Measurements from ENCODE around the gene TMC7.

DNA sequence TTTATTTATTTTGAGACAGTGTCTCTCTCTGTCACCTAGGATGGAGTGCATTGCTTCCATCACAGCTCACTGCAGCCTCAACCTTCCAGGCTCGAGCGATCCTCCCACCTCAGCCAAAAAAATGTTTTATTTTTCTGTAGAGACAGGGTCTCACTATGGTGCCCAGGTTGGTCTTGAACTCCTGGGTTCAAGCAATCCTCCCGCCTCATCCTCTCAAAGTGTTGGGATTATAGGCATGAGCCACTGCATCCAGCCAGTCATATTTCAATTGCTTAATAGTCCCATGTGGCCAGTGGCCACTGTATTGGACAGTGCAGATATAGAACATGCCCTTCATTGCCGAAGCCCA lies 15.3 kb downstream of the TMC7 start:
- TF ChIP-seq, protein P1, sequence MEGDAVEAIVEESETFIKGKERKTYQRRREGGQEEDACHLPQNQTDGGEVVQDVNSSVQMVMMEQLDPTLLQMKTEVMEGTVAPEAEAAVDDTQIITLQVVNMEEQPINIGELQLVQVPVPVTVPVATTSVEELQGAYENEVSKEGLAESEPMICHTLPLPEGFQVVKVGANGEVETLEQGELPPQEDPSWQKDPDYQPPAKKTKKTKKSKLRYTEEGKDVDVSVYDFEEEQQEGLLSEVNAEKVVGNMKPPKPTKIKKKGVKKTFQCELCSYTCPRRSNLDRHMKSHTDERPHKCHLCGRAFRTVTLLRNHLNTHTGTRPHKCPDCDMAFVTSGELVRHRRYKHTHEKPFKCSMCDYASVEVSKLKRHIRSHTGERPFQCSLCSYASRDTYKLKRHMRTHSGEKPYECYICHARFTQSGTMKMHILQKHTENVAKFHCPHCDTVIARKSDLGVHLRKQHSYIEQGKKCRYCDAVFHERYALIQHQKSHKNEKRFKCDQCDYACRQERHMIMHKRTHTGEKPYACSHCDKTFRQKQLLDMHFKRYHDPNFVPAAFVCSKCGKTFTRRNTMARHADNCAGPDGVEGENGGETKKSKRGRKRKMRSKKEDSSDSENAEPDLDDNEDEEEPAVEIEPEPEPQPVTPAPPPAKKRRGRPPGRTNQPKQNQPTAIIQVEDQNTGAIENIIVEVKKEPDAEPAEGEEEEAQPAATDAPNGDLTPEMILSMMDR (conservative IDR thresholded peaks at IDR 0.05 in 1 of 2, IDR thresholded peaks at IDR 0.05 in 1 of 2; ENCODE audit: low read depth in 1 of 2, low read length in 2 of 2): no peak
- no peak for TF ChIP-seq EZH2 (IDR thresholded peaks at IDR 0.05; ENCODE audit: low read length, missing control alignments)
